ENCODE measurements around the gene TBPL1.

TBPL1 gene

GRCh38 chr6:133957780-133958242 lies 4.8 kb downstream of the TBPL1 start:
- peak overlapping the region; percentile 29 for H3K9ac ChIP-seq (ENCODE audit: low read depth, low read length, poor library complexity, severe bottlenecking)
- no peaks in the 10 kb centered on the region for H3K27me3 ChIP-seq (ENCODE audit: insufficient read depth, low read length, poor library complexity, severe bottlenecking)
- no peaks in the 10 kb centered on the region for H3F3A ChIP-seq (ENCODE audit: low read depth)
- H4K20me1 ChIP-seq (ENCODE audit: insufficient read depth, low read length, poor library complexity, severe bottlenecking), result peaks cover 34% of the 10 kb centered on the region
- H3K9me2 ChIP-seq (replicated peaks; ENCODE audit: low read depth, low read length), result no peaks in the 10 kb centered on the region
- peaks cover 78% of the 10 kb centered on the region for H3K4me1 ChIP-seq (ENCODE audit: insufficient read depth, low read length, poor library complexity, severe bottlenecking)
- TF ChIP-seq EZH2phosphoT487 (IDR thresholded peaks at IDR 0.05; ENCODE audit: borderline replicate concordance) (no peak), CTCF (conservative IDR thresholded peaks at IDR 0.05; ENCODE audit: low read length) (no peak)
- no peaks in the 10 kb centered on the region for H3K36me3 ChIP-seq (ENCODE audit: insufficient read depth, low read length)
- H2AFZ ChIP-seq (ENCODE audit: low read length), result no peak overlapping the region
- H3K4me2 ChIP-seq (ENCODE audit: low read depth, low read length, poor library complexity, severe bottlenecking), result peak overlapping the region; percentile 88
- no peaks in the 10 kb centered on the region for H3K9me3 ChIP-seq (ENCODE audit: insufficient read depth, low read depth, low read length)
- H3K4me3 ChIP-seq (ENCODE audit: low read length, poor library complexity, severe bottlenecking), result peak overlapping the region; percentile 76
- H3K79me2 ChIP-seq (ENCODE audit: insufficient read depth, low read length), result peaks cover 92% of the 10 kb centered on the region

- H3K4me2 ChIP-seq (ENCODE audit: low read depth, low read length, poor library complexity, severe bottlenecking), result peak overlapping the region; percentile 88
- H3K4me1 ChIP-seq (ENCODE audit: insufficient read depth, low read length, poor library complexity, severe bottlenecking), result peaks cover 81% of the 10 kb centered on the region
- no peak overlapping the region for H2AFZ ChIP-seq (ENCODE audit: low read length)
- H3K79me2 ChIP-seq (ENCODE audit: insufficient read depth, low read length), result peaks cover 95% of the 10 kb centered on the region
- no peaks in the 10 kb centered on the region for H3K27me3 ChIP-seq (ENCODE audit: insufficient read depth, low read length, poor library complexity, severe bottlenecking)
- no peaks in the 10 kb centered on the region for H3F3A ChIP-seq (ENCODE audit: low read depth)
- H3K36me3 ChIP-seq (ENCODE audit: insufficient read depth, low read length), result no peaks in the 10 kb centered on the region
- H3K9me2 ChIP-seq (replicated peaks; ENCODE audit: low read depth, low read length), result no peaks in the 10 kb centered on the region
- no peak for TF ChIP-seq CTCF (conservative IDR thresholded peaks at IDR 0.05; ENCODE audit: low read length)
- TF ChIP-seq EZH2phosphoT487 (IDR thresholded peaks at IDR 0.05; ENCODE audit: borderline replicate concordance), result no peak
- peaks cover 29% of the 10 kb centered on the region for H4K20me1 ChIP-seq (ENCODE audit: insufficient read depth, low read length, poor library complexity, severe bottlenecking)
- H3K9ac ChIP-seq (ENCODE audit: low read depth, low read length, poor library complexity, severe bottlenecking), result peak overlapping the region; percentile 8
- H3K4me3 ChIP-seq (ENCODE audit: low read length, poor library complexity, severe bottlenecking), result peak overlapping the region; percentile 41
- H3K9me3 ChIP-seq (ENCODE audit: insufficient read depth, low read depth, low read length), result no peaks in the 10 kb centered on the region
These were observed 5.8 kb downstream of the TBPL1 start for GRCh38 chr6:133958791-133959190.

- TF ChIP-seq CTCF (conservative IDR thresholded peaks at IDR 0.05; ENCODE audit: low read length) (no peak), EZH2phosphoT487 (IDR thresholded peaks at IDR 0.05; ENCODE audit: borderline replicate concordance) (no peak)
- Histone ChIP-seq H3K4me2 (ENCODE audit: low read depth, low read length, poor library complexity, severe bottlenecking) (peak overlapping the region; percentile 88), H3K9ac (ENCODE audit: low read depth, low read length, poor library complexity, severe bottlenecking) (no peak overlapping the region), H3K9me2 (replicated peaks; ENCODE audit: low read depth, low read length) (no peaks in the 10 kb centered on the region), H3F3A (ENCODE audit: low read depth) (no peaks in the 10 kb centered on the region), H3K4me3 (ENCODE audit: low read length, poor library complexity, severe bottlenecking) (peak overlapping the region; percentile 41), H3K27me3 (ENCODE audit: insufficient read depth, low read length, poor library complexity, severe bottlenecking) (no peaks in the 10 kb centered on the region), H3K4me1 (ENCODE audit: insufficient read depth, low read length, poor library complexity, severe bottlenecking) (peaks cover 73% of the 10 kb centered on the region), H3K36me3 (ENCODE audit: insufficient read depth, low read length) (no peaks in the 10 kb centered on the region), H3K79me2 (ENCODE audit: insufficient read depth, low read length) (peaks cover 92% of the 10 kb centered on the region), H3K9me3 (ENCODE audit: insufficient read depth, low read depth, low read length) (no peaks in the 10 kb centered on the region), H2AFZ (ENCODE audit: low read length) (no peak overlapping the region), H4K20me1 (ENCODE audit: insufficient read depth, low read length, poor library complexity, severe bottlenecking) (peaks cover 19% of the 10 kb centered on the region)
These were observed 6.8 kb downstream of the TBPL1 start for GRCh38 chr6:133959667-133960368.

Measured in Loucy (cell line).